HepG2 (cell line): ENCODE measurements around the gene RMI2. TPM values are rescaled to one million over a fixed set of nuclear protein-coding genes. Genes with fewer than 3 reads are reported as not detected.

Source experiments
- DMAP1 ChIP-seq: IDR thresholded peaks from 2 replicates; pipeline ENCODE4 v1.6.1; 2016
- DNMT1 ChIP-seq: sonication (generic); formaldehyde crosslinking; IDR thresholded peaks from 2 replicates; pipeline ENCODE4 v1.5.1; 2020; ENCODE audit warnings: mild to moderate bottlenecking, missing genetic modification reagents
- FOXP1 ChIP-seq, 2 experiments: fragments of 450-650 bp in 1 of 2; IDR thresholded peaks; 2 replicates each; pipeline ENCODE4 v1.6.1; 2017 to 2018; ENCODE audit warnings: antibody characterized with exemption in 1 of 2
- GTF3A ChIP-seq: sonication (generic); formaldehyde crosslinking; conservative IDR thresholded peaks from 2 replicates; pipeline ENCODE4 v1.4.0; 2020; ENCODE audit warnings: mild to moderate bottlenecking, missing genetic modification reagents
- HNRNPK ChIP-seq: fragments of 200-400 bp; formaldehyde crosslinking; IDR thresholded peaks from 2 replicates; pipeline ENCODE4 v1.6.1; 2018; ENCODE audit warnings: low read length, low read depth, moderate library complexity, mild to moderate bottlenecking; ENCODE audit not compliant: poor library complexity, severe bottlenecking
- MLLT10 ChIP-seq: sonication (generic); formaldehyde crosslinking; IDR thresholded peaks from 2 replicates; pipeline ENCODE4 v1.4.0; 2020; ENCODE audit warnings: missing genetic modification reagents
- PRMT3 ChIP-seq: sonication (generic); formaldehyde crosslinking; IDR thresholded peaks from 2 replicates; pipeline ENCODE4 v1.8.1; 2022; ENCODE audit warnings: low read depth, mild to moderate bottlenecking, moderate library complexity, missing genetic modification reagents, borderline replicate concordance
- RFXAP ChIP-seq: sonication (generic); formaldehyde crosslinking; IDR thresholded peaks from 2 replicates; pipeline ENCODE4 v1.4.0; 2020; ENCODE audit warnings: missing genetic modification reagents, borderline replicate concordance
- ZBTB38 ChIP-seq: sonication (generic); formaldehyde crosslinking; IDR thresholded peaks from 2 replicates; pipeline ENCODE4 v1.5.1; 2020; ENCODE audit warnings: mild to moderate bottlenecking, missing genetic modification reagents
- ZBTB46 ChIP-seq: sonication (generic); formaldehyde crosslinking; IDR thresholded peaks from 2 replicates; pipeline ENCODE4 v1.4.0; 2020; ENCODE audit warnings: mild to moderate bottlenecking, missing genetic modification reagents, borderline replicate concordance
- ZNF124 ChIP-seq: sonication (generic); formaldehyde crosslinking; IDR thresholded peaks from 2 replicates; pipeline ENCODE4 v1.4.0; 2020; ENCODE audit warnings: missing genetic modification reagents
- ZNF337 ChIP-seq: sonication (generic); formaldehyde crosslinking; IDR thresholded peaks from 2 replicates; pipeline ENCODE4 v1.5.1; 2020; ENCODE audit warnings: missing genetic modification reagents, low read depth, mild to moderate bottlenecking, borderline replicate concordance
- ZNF512B ChIP-seq: sonication (generic); formaldehyde crosslinking; IDR thresholded peaks from 2 replicates; pipeline ENCODE4 v1.5.1; 2020; ENCODE audit warnings: missing genetic modification reagents, mild to moderate bottlenecking, borderline replicate concordance
- polyA plus RNA-seq, 8 experiments: library from polyadenylated mRNA; depleted of rRNA in 3 of 8; stranded (reverse) in 7 of 8; unstranded in 1 of 8; fragments of >200 nt; fragmentation: Illumina TruSeq in 4 of 8; extraction: Trizol in 4 of 8; gene quantifications; 2 replicates each; pipeline versions ENCODE4 v1.2.1 to v1.2.3, GENCODE V29; 2011 to 2016; ENCODE audit warnings: low read depth in 4 of 8, missing spikeins in 1 of 8, mixed read lengths in 1 of 8; ENCODE audit not compliant: insufficient read depth in 1 of 8
- total RNA-seq, 5 experiments: library from RNA; depleted of rRNA; stranded (reverse); fragments of >200 nt; fragmentation: Illumina TruSeq; extraction: Trizol; gene quantifications; 2 replicates each; pipeline ENCODE4 v1.2.3, GENCODE V29; 2016; ENCODE audit warnings: low read depth in 1 of 5
- TF ChIP-seq, protein P1 (sequence below): sonication (generic); formaldehyde crosslinking; IDR thresholded peaks from 2 replicates; pipeline ENCODE4 v1.5.0; 2020; ENCODE audit warnings: missing genetic modification reagents
- TF ChIP-seq, protein P2 (sequence below): IDR thresholded peaks from 2 replicates; pipeline ENCODE4 v1.6.1; 2012; ENCODE audit warnings: low read depth, low read length, improper control_type of control experiment
- TF ChIP-seq, protein P3 (sequence below): sonication (generic); formaldehyde crosslinking; IDR thresholded peaks from 2 replicates; pipeline ENCODE4 v1.8.1; 2023; ENCODE audit warnings: mild to moderate bottlenecking, missing genetic modification reagents
- TF ChIP-seq, protein P4 (sequence below): sonication (generic); formaldehyde crosslinking; IDR thresholded peaks from 2 replicates; pipeline ENCODE4 v1.8.1; 2022; ENCODE audit warnings: mild to moderate bottlenecking, missing genetic modification reagents

Gene RMI2
- total and polyA plus RNA-seq, 2 of the 13 experiments (the other 11 are each of a cell fraction or from before 2014, with no cell fraction given): 24.5 to 55.7 TPM

GRCh38 chr16:11345040-11345862 is at the start of gene RMI2 (continued):
- TF ChIP-seq, protein P1, sequence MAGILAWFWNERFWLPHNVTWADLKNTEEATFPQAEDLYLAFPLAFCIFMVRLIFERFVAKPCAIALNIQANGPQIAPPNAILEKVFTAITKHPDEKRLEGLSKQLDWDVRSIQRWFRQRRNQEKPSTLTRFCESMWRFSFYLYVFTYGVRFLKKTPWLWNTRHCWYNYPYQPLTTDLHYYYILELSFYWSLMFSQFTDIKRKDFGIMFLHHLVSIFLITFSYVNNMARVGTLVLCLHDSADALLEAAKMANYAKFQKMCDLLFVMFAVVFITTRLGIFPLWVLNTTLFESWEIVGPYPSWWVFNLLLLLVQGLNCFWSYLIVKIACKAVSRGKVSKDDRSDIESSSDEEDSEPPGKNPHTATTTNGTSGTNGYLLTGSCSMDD (CRISPR knock-in tag): no peak
- TF ChIP-seq ZNF124 (peak; percentile 29; the same call in 1 of the 2 replicates), DMAP1 (CRISPR knock-in tag) (peak; percentile 87), HNRNPK (no peak), ZBTB46 (no peak), DNMT1 (no peak), FOXP1 (IDR thresholded peaks at IDR 0.05) (no peak), FOXP1 (CRISPR knock-in tag; IDR thresholded peaks at IDR 0.05) (peak; percentile 15; the same call in 1 of the 2 replicates), ZNF512B (CRISPR knock-in tag) (no peak), ZBTB38 (CRISPR knock-in tag) (peak; percentile 69; the same call in 1 of the 2 replicates), GTF3A (CRISPR knock-in tag) (no peak), ZNF337 (CRISPR knock-in tag) (peak; percentile 80; the same call in 1 of the 2 replicates), PRMT3 (CRISPR knock-in tag) (peak; percentile 98), RFXAP (CRISPR knock-in tag) (peak; percentile 94), MLLT10 (CRISPR knock-in tag) (no peak)
- TF ChIP-seq, protein P2, sequence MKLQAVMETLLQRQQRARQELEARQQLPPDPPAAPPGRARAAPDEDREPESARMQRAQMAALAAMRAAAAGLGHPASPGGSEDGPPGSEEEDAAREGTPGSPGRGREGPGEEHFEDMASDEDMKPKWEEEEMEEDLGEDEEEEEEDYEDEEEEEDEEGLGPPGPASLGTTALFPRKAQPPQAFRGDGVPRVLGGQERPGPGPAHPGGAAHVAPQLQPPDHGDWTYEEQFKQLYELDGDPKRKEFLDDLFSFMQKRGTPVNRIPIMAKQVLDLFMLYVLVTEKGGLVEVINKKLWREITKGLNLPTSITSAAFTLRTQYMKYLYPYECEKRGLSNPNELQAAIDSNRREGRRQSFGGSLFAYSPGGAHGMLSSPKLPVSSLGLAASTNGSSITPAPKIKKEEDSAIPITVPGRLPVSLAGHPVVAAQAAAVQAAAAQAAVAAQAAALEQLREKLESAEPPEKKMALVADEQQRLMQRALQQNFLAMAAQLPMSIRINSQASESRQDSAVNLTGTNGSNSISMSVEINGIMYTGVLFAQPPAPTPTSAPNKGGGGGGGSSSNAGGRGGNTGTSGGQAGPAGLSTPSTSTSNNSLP: peak; percentile 46; the same call in 1 of the 2 replicates
- TF ChIP-seq, protein P3, sequence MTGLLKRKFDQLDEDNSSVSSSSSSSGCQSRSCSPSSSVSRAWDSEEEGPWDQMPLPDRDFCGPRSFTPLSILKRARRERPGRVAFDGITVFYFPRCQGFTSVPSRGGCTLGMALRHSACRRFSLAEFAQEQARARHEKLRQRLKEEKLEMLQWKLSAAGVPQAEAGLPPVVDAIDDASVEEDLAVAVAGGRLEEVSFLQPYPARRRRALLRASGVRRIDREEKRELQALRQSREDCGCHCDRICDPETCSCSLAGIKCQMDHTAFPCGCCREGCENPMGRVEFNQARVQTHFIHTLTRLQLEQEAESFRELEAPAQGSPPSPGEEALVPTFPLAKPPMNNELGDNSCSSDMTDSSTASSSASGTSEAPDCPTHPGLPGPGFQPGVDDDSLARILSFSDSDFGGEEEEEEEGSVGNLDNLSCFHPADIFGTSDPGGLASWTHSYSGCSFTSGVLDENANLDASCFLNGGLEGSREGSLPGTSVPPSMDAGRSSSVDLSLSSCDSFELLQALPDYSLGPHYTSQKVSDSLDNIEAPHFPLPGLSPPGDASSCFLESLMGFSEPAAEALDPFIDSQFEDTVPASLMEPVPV: peak; percentile 86; the same call in 1 of the 2 replicates
- TF ChIP-seq, protein P4, sequence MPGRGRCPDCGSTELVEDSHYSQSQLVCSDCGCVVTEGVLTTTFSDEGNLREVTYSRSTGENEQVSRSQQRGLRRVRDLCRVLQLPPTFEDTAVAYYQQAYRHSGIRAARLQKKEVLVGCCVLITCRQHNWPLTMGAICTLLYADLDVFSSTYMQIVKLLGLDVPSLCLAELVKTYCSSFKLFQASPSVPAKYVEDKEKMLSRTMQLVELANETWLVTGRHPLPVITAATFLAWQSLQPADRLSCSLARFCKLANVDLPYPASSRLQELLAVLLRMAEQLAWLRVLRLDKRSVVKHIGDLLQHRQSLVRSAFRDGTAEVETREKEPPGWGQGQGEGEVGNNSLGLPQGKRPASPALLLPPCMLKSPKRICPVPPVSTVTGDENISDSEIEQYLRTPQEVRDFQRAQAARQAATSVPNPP (CRISPR knock-in tag): peak; percentile 44; the same call in 1 of the 2 replicates
